KMS-11 (cell line): Measurements from ENCODE around the gene TMOD2.

Experiments
- H2AFZ ChIP-seq: fragments of 200-600 bp; sonication (generic); 2 replicates; pipeline ENCODE4 v1.6.1; 2016; ENCODE audit warnings: antibody characterized with exemption, mixed run types, low read depth
- H3K27ac ChIP-seq: fragments of 200-600 bp; sonication (generic); 2 replicates; pipeline ENCODE4 v1.6.1; 2016; ENCODE audit warnings: mild to moderate bottlenecking, mixed run types
- H3K27me3 ChIP-seq: fragments of 200-600 bp; sonication (generic); 2 replicates; pipeline ENCODE4 v1.6.1; 2017; ENCODE audit warnings: mild to moderate bottlenecking, low read depth, mixed run types, moderate library complexity; ENCODE audit not compliant: insufficient read depth
- H3K36me3 ChIP-seq: fragments of 200-600 bp; sonication (generic); 2 replicates; pipeline ENCODE4 v1.6.1; 2017; ENCODE audit warnings: mild to moderate bottlenecking, mixed run types; ENCODE audit not compliant: insufficient read depth
- H3K4me1 ChIP-seq: fragments of 200-600 bp; sonication (generic); 2 replicates; pipeline ENCODE4 v1.6.1; 2016; ENCODE audit warnings: mild to moderate bottlenecking, low read depth, mixed run types; ENCODE audit not compliant: poor library complexity, severe bottlenecking
- H3K4me2 ChIP-seq: fragments of 200-600 bp; sonication (generic); 2 replicates; pipeline ENCODE4 v1.7.0; 2016; ENCODE audit warnings: mild to moderate bottlenecking, mixed run types
- H3K4me3 ChIP-seq: fragments of 200-600 bp; sonication (generic); IDR thresholded peaks from 2 replicates; pipeline ENCODE4 v1.6.1; 2017; ENCODE audit warnings: low read depth, low read length, mixed read lengths; ENCODE audit not compliant: insufficient read depth
- H3K79me2 ChIP-seq: fragments of 200-600 bp; sonication (generic); 2 replicates; pipeline ENCODE4 v1.6.1; 2016; ENCODE audit warnings: low read depth, mixed run types; ENCODE audit not compliant: insufficient read depth
- H3K9ac ChIP-seq: fragments of 200-600 bp; sonication (generic); 2 replicates; pipeline ENCODE4 v1.6.1; 2016; ENCODE audit warnings: mild to moderate bottlenecking, mixed run types
- H4K20me1 ChIP-seq: fragments of 200-600 bp; sonication (generic); 2 replicates; pipeline ENCODE4 v1.6.1; 2016; ENCODE audit warnings: mild to moderate bottlenecking, mixed run types; ENCODE audit not compliant: insufficient read depth
- TF ChIP-seq, protein P1 (sequence below): fragments of 200-600 bp; sonication (generic); conservative IDR thresholded peaks from 2 replicates; pipeline ENCODE4 v1.6.1; 2017; ENCODE audit warnings: low read depth, mild to moderate bottlenecking, antibody characterized with exemption, low read length, moderate library complexity, mixed read lengths

The TMOD2 gene

DNA sequence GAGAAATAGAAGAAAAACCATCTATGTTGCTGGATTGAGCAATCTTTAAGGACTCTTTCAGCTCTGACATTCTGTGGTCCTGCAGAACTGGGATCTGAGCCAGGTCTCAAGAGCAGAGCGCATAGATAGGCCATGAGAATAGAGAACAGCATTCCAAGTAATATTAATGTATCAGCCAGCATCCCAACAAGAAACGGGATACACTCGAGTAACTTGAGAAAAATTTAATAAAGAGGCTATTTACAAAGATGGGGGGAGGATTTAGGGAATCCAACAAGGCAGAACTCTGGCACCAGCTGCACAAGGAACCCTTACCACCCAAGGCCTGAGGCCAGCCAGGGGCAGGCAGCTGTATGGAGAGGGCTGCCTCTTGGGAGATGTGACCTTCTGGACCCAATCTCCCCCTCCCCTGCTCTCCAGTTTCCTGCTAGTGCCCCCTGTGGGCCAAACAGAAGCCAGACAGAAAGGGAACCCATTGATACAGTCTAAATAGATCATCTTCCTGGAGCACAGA is 8.2 kb downstream of the TMOD2 start:
- TF ChIP-seq, protein P1, sequence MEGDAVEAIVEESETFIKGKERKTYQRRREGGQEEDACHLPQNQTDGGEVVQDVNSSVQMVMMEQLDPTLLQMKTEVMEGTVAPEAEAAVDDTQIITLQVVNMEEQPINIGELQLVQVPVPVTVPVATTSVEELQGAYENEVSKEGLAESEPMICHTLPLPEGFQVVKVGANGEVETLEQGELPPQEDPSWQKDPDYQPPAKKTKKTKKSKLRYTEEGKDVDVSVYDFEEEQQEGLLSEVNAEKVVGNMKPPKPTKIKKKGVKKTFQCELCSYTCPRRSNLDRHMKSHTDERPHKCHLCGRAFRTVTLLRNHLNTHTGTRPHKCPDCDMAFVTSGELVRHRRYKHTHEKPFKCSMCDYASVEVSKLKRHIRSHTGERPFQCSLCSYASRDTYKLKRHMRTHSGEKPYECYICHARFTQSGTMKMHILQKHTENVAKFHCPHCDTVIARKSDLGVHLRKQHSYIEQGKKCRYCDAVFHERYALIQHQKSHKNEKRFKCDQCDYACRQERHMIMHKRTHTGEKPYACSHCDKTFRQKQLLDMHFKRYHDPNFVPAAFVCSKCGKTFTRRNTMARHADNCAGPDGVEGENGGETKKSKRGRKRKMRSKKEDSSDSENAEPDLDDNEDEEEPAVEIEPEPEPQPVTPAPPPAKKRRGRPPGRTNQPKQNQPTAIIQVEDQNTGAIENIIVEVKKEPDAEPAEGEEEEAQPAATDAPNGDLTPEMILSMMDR: no peak; the same call in 1 of the 2 replicates
- no peaks in the 10 kb centered on the region for H3K36me3 ChIP-seq
- H3K79me2 ChIP-seq: no peaks in the 10 kb centered on the region
- no peaks in the 10 kb centered on the region for H4K20me1 ChIP-seq
- H3K4me3 ChIP-seq: no peak overlapping the region
- H3K27ac ChIP-seq: no peak overlapping the region
- no peaks in the 10 kb centered on the region for H3K4me1 ChIP-seq
- no peak overlapping the region for H3K9ac ChIP-seq
- no peak overlapping the region for H2AFZ ChIP-seq
- no peaks in the 10 kb centered on the region for H3K27me3 ChIP-seq
- no peak overlapping the region for H3K4me2 ChIP-seq

DNA sequence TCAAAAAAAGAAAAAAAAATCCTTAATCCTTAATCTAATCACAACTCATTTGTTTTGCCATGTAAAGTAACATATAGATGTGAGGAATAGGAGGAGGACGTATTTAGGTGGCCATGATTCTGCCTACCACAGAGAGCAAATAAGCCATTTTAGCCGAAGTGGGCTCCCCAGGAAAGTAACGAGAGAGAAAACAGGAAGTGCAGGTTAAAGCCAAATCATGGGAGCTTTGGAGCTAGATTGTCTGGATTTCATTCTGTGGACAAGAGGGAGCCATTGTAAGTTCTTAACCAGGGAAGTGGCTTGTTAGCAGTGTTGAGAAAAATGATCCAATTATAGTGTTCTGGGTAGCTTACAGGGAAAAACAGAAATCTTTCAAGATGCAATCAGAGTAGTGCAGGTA is 9.4 kb downstream of the TMOD2 start:
- TF ChIP-seq, protein P1: no peak
- no peak overlapping the region for H3K27ac ChIP-seq
- no peak overlapping the region for H3K4me2 ChIP-seq

DNA sequence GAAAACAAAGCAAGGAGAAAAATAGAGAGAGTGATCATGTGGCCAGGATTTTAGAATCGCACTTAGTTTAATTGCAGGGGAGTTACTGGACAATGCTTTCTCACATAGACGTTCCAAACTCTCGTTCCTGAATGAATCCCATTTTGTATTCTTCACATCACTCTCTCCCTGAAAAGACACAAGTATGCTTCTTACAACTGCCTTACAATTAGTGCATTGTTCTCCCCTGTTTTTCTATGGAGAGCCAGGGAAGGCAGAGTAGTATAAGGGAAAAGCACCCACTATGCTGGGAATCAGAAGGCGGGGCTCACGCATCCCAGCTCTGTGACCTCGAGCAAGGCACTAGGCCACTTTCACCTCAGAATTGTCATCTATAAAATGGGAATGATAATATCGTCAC is 14.4 kb downstream of the TMOD2 start:
- H3K27me3 ChIP-seq: no peaks in the 10 kb centered on the region
- no peak overlapping the region for H3K9ac ChIP-seq
- H3K4me1 ChIP-seq: no peaks in the 10 kb centered on the region
- no peak overlapping the region for H3K27ac ChIP-seq
- TF ChIP-seq, protein P1: no peak
- no peaks in the 10 kb centered on the region for H3K36me3 ChIP-seq
- H3K4me3 ChIP-seq: no peak overlapping the region
- no peak overlapping the region for H2AFZ ChIP-seq
- no peaks in the 10 kb centered on the region for H4K20me1 ChIP-seq
- H3K79me2 ChIP-seq: no peaks in the 10 kb centered on the region
- no peak overlapping the region for H3K4me2 ChIP-seq

More for the DNA sequence above, 9.4 kb downstream of the TMOD2 start:
- Histone ChIP-seq H2AFZ (no peak overlapping the region), H3K36me3 (no peaks in the 10 kb centered on the region), H4K20me1 (no peaks in the 10 kb centered on the region), H3K79me2 (no peaks in the 10 kb centered on the region), H3K9ac (no peak overlapping the region), H3K4me3 (no peak overlapping the region), H3K4me1 (no peaks in the 10 kb centered on the region), H3K27me3 (no peaks in the 10 kb centered on the region)

DNA sequence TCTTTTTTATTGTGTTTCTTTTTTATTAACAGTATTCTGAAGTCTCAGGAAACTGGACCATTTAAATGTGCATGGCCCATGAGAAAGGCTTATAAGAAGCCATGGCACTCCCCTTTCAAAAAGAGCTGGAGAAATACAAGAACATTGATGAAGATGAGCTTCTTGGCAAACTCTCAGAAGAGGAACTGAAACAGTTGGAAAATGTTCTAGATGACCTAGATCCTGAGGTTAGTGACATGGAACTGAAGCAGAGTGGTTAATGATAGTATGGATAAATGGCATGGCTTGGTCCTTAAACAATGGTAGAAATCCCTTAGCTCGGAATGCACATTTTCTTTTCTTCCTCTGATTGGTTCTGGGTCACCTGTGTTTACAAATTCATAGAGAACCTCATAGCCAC is 14.9 kb downstream of the TMOD2 start:
- H3K79me2 ChIP-seq: no peaks in the 10 kb centered on the region
- H3K4me2 ChIP-seq: no peak overlapping the region
- H3K4me3 ChIP-seq: no peak overlapping the region
- H3K9ac ChIP-seq: no peak overlapping the region
- H3K36me3 ChIP-seq: no peaks in the 10 kb centered on the region
- TF ChIP-seq, protein P1: no peak
- H3K4me1 ChIP-seq: no peaks in the 10 kb centered on the region
- H3K27ac ChIP-seq: no peak overlapping the region
- no peaks in the 10 kb centered on the region for H3K27me3 ChIP-seq
- no peaks in the 10 kb centered on the region for H4K20me1 ChIP-seq
- no peak overlapping the region for H2AFZ ChIP-seq
